Middle frontal gyrus (tissue), 1 donor: Measurements from ENCODE around the gene SARDH.
A peak's percentile ranks its signal among the peaks of the same experiment; 100 is the strongest.

ENCODE experiments used
- DNase-seq: peaks from one replicate; pipeline ENCODE4 v3.0.0-alpha.2; 2015; ENCODE audit warnings: low spot score; ENCODE audit errors: extremely low spot score

SARDH gene, protein sequence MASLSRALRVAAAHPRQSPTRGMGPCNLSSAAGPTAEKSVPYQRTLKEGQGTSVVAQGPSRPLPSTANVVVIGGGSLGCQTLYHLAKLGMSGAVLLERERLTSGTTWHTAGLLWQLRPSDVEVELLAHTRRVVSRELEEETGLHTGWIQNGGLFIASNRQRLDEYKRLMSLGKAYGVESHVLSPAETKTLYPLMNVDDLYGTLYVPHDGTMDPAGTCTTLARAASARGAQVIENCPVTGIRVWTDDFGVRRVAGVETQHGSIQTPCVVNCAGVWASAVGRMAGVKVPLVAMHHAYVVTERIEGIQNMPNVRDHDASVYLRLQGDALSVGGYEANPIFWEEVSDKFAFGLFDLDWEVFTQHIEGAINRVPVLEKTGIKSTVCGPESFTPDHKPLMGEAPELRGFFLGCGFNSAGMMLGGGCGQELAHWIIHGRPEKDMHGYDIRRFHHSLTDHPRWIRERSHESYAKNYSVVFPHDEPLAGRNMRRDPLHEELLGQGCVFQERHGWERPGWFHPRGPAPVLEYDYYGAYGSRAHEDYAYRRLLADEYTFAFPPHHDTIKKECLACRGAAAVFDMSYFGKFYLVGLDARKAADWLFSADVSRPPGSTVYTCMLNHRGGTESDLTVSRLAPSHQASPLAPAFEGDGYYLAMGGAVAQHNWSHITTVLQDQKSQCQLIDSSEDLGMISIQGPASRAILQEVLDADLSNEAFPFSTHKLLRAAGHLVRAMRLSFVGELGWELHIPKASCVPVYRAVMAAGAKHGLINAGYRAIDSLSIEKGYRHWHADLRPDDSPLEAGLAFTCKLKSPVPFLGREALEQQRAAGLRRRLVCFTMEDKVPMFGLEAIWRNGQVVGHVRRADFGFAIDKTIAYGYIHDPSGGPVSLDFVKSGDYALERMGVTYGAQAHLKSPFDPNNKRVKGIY

DNA sequence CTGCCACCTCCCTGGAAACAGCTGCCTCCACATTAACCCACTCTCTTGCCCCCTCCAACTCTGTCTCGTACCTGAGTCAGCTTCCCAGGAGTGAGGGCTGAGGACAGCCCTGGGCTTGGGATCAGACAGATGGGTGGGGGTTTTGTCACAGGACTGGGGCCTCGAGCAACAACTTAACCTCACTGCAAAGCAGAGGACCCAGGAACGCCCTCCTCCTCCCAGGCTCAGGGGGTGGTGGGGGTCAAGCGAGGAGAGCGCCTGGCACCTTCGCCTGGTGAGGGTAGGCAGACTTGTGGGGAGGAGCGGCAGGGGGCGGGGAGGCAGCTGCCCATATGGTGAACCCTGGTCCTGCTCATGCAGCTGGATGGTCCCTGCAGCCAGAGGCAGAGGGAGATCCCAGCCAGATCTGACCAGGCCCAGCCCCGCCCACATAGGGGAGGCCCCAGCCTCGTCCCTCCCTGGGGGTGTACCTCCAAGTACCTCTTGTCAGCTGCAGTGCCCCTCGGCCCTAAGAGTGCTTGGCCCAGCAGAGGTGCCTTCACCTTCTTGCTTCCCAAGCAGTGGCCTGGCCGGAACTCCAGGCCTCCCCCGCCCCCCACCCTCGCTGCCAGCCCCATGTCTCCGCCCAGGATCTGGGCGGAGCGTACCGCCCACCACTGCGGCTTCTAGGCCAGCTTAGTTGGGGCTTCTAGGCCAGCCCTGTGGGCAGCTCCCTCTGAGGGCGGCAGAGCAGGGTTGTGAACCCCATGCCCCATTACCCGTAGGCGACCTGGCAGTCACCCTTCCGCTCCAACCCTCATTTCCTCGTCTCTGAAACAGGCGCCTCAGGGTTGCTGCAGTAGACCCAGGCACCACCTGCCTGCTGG, at the start of gene SARDH:
Gene SARDH (minus strand): TSS at position 579 of the 866 bp plus-strand sequence. CDS start 4,179 bp downstream, outside the sequence.
- DNase-seq, result no peak

DNA sequence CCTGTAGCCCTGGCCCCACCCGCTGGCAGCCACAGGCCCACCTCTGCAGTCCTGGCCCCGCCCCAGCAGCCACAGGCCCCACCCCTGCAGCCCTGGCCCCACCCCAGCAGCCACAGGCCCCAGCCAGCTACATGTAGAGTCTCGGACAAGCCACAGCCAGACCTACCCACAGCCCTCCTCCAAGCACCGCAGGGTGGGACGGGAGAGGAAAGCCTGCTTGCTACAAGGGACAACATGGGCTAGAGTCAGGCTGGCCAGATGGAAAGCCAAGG, 49.5 kb upstream of the SARDH start:
- DNase-seq, result no peak

DNA sequence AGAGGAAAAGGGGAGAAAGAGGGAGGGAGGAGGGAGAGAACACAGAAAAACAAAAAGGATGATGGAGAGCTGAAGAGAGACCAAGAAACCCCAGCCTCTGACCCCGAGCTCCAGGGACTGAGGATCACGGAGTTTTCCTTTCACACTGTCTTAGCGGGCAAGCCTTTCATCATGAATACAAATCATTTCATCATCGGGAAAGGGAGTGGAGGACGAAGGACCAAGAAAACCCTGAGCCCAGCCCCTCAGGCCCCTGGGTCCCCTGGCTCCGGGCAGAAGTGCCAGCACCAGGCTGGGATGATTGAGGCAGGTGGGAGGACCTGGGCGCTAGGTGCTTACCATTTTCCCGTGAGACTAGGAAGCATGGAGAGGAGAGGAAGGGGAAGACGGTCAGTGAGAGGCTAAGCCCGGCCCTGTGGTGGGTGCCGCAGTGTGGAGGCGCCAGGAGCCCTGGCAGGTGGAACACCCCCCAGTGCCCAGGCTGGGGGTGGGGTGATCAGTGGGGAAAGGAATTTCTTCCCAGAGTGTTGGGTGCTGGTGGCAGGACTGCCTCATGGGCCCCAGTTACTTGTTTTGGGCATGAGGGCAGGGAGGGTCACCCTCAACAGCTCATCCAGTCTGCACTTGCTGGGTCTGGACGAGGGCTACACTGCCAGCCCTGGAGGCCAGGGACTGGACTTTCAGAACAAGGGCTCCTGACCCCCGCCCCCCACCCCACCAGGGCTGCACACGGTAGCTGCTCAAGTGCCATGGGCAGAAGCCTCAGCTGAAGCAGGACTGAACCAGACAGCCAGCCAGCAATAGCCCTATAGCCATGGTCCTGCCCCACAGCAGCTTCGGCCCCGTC, 49.0 kb upstream of the SARDH start:
- no peak for DNase-seq

DNA sequence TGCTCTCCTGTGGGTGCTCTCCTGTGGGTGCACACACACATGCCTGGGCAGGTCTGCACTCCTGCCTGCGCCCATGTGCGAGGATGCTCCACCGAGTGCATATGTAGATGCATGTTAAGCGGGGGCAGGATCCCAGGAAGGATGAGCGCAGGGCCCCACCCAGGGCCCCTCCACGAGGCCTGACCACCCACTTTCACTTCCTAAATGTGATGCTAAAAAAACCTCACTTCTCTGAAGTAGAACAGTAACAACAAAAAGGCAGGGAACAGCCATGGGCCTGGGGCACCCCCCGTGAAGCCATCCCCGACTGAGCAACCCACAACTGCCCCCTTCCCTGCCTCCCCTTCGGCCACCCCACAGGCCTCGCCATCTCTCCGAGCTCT, 48.2 kb upstream of the SARDH start:
- no peak for DNase-seq

DNA sequence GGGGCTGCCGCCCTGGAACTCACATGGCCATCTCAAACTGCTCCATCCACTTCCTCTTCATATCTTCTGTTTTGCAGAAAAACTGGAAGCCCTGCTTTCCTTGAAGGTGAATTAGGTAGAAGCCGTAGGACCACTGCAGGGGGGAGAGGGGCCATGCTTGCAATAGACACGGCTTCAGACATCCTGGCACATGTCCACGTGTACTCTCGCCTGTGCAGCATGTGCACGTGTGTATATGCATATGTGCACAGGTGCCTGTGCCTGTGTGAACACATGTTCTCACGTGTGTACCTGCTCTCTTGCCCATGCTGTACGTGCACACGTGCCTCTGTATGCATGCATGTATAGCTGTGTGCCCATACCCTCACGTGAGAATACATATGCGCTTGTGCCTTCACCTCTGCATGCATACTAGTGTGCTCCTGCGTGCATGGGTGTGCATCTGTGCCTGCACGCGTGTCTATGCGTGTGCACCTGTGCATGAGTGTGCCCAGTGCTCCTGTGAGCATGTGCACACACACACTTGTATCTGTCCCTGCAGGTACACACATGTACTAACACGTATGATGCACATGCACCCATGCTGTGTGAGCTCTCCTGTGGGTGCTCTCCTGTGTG, 47.7 kb upstream of the SARDH start:
- DNase-seq, result no peak

DNA sequence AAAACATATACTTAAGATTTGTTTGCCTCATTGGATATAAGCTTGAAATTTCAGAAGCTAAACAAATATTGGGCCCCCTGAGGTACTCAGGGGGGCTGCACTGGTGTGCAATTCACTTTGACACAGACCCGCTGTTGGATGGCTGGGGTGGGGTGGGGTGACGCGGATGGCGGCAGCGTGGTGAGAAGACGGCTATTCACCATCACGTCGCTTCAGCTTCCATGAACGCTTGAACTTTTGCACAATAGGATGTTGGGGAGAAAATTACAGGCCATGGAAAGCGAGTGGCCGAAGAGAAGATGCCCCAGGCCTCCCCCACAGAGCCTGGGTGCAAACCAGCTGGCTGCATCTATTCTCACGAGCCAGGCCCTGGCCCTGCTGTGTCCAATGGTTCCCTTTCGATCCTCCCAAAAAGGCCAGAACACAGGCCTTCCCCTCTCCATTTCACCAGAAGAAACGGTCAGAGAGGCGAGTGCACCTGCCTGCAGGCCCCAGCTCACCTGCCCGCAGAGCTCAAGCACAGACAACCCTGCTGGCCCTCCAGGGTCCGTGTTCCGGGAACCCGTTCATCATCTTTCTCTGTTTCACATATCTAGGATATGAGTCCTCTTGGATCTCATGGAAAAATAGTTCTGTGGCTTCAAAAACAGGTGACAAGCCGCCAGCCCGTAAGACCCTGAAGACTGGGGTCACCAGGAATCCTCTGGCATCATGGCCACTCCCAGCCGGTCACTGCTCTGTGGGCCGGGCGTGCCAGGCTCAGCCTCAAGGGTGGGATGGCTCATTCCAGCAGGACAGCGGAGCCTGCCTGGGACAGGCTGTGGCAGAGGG, 46.8 kb upstream of the SARDH start:
- DNase-seq, result no peak

DNA sequence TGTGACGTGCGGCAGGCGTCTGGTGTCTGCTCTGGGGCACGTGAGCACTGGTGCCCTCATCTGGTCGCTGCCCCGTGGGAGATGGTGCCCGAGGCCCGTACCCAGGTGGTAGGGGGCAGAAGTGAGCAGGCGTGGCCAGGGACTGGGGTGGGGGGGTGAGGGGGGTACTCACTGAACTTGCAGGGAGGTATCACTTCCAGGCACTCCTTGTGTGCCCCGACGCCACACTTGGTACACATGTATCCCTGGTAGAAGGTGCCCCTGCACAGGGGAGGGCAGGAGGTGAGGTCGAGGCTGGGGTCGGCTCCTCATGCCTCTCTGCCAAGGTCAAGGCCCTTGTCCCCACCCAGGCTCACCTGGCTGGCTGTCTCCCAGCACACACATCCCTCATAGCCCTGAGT, 45.2 kb upstream of the SARDH start:
- no peak for DNase-seq

DNA sequence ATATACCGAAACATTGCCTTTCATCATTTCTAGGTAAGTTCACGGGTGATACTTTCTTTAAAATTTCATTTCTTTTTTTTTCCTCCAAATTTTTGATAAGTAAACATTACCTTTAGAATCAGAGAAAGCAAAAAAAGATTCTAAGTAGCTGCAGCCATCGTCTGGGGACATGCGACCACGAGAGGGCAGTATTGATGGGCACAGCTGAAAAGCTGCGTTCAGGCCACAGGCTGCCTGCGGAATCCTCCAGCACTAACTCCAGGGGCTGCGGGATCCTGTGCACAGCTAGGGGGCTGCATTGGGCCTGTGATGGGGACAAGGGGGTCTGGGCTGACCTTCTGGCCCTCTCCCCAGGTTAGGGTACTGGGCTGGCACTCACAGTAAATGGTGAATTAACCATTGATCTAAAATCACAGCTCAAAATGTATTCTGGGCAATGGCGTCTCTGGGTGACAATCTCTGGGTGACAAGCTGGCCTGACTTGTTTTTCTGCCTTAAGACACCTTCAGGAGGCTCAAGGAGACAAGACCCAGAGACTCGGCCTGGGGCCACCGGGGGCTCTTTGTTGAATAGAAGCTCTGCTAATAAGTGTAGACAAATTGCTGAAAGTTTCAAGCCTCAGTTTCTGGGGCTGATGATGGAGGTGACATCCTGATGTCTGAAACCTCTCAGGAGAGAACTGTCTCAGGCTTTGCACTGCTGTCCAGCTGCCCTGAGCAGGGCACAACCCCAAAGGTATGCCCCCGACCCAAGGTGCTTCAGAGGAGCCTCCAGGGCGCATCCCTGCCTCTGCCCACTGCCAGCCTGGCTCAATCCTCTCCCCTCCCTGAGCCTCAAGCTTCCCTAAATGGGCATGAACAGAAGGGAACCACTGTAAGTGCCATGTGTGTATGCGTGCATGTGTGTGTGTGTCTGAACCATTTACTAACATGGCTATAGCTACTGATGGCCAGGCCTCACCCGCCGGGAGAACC, 44.3 kb upstream of the SARDH start:
- peak; percentile 40 for DNase-seq

DNA sequence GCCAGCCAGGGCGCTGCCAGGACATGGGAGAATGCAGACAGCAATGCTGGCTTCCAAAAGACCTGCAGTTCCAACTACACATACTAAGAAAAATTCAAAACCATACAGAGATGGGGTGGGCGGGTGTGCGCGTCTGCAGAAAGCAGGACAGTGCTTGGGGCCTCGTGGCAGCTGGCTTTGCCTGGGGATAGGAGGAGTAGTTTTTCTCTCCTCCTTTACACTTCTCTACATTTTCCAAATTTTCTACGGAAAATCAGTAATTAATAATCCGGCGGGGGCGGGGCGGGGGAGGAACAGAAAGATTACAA, 43.6 kb upstream of the SARDH start:
- no peak for DNase-seq

DNA sequence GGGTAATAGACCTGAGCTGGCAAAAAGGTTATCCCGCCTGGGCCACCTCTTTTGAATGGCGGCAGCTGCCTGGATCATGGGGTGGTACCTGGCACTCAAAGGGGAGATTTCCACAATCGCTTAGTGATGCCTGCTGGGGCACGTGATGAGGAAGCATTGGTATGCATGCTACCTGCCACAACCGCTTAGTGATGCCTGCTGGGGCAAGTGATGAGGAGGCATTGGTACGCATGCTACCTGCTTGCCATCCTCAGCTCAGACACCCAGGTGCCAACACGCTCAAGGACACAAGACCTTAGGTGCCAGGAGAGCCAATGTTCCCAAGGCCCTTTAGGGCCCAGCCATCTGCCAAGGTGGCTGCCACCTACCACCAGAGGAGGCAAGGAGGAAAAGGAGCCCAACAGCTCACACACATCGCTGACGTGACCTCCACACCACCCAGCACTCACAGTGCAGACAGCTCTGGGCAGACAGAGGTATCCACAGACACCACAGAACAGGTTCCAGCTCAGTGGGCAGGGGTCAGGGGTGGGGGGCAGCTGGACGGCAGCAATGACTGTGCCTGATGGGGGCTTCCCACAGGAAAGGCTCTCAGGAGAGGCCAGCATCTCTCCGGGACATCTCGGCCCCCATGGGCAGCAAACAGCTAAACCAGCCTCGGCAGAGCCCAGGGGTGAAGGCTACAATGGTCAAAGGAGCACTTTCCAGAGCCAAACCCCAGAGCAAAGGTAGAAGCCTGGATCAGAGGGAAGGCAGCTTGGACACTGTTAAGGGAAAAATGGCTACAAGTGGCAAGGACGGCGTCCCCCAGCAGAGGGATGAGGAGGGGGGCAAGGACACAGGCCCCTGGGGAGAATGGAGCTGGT, 43.0 kb upstream of the SARDH start:
- DNase-seq, result no peak

DNA sequence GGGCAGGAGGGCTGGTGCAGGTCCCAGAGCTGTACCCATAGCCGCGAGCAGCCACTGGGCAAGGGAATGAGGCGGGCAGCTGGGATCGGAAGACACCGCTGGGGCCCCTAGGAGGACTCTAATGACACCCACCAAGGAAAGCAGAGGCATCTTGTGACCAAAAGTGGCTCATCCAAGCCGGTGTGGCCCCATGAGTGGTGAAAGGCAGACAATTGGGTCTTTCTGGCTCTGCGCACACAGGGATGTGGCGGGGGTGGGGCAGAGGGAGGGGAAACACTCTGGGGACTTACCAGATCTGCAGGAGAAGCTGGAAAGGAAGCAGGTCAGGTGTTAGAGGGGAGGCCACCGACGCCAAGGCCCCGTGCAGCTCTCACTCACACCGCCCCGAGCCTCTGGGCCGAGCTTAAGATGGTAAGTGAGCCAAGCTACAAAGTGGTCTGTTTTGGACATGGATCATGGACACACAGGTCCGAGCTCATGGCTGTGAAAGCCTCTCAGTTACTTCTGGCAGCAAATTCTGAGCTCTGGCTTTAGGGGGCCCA, 42.3 kb upstream of the SARDH start:
- DNase-seq, result no peak

DNA sequence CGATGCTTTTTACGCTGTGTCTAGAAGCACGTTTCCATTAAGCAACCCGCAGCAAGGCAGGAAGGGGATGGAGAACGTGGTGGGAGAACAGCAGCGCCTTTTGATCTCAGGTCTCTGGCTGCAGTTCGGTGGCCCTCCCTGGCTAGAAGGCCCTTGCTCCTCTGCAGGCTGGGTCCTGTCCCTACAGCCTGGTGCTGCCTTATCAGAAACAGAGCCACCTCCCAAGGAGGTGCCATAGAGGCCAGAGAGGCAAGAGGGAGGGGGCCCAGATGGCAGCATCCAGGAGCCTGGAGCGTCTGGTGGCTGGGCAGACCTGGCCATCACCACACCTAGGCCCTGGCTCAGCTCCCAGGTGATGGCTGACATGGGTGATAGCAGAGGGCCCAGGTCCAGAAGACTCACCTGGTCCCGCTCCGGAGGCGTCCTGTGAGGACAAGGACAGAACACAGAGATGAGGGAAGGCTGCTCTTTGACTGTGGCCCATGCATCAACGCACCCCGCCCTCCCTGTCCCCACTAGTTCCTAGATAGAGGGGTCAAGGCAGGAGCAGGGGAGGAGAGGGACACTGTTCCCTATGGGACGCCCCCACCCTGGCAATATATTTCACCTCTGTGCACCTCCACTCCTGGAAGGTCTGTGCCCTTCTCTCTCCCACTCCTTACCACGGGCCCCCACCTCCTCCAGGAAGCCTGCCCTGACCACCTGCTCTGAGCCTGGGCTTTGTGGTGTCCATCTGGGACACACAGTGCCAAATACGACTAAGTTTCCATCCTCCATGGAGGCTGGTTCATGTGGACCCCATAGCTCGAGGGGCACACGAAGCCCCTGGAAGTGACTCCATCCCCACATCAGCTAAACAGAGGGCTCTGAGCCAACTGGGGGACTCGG, 41.6 kb upstream of the SARDH start:
- no peak for DNase-seq

DNA sequence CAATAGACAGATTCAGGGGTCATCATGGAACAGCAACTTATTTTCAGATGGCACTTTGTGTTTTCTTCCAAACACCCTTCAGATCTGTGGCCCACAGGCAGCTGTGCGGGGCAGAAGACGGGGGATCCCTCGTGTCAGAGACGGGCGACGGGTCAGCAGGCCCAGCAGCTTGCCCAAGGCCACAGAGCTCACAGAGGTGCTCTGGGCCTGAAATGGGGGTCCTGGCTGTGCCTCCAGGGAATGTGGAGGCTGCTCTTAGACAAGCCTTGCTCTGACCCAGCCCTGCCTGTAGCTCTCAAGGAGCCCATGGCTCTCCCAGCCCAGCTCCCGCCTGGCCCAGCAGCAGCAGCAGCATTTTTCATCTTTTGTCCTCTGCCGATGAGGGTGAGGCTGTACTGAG, 40.9 kb upstream of the SARDH start:
- no peak for DNase-seq

DNA sequence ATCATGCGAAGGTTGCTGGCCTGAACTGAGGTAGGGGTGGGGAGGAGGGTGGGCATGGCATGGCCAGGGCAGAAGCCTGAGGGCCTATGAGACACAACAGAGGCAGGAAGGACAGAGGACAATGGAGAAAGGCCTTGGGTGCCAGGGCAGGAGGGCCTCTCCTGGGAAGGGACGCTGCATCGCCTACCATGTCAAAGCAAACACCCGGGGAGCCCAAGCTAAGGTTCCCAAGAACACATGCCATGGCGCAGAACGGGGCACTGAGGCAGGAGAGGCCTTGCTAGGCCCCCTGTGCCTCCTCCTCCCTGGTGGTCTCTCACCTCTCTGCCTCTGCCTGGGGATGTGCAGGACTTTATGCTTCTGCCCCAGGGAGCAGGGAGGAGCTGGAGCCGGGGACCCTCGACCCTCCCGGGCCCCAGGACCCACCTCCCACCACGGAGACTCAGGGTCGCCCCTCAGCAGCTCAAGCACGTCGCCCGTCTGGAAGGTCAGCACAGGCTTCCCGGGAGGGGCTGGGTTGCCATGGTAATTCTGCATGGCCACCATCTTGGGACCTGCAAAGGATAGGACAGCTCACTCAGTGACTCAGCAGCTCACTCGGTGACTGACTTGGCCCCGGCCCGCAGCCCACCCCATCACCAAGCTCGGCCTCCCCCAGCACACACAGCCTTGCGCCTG, 40.3 kb upstream of the SARDH start:
- DNase-seq, result no peak

DNA sequence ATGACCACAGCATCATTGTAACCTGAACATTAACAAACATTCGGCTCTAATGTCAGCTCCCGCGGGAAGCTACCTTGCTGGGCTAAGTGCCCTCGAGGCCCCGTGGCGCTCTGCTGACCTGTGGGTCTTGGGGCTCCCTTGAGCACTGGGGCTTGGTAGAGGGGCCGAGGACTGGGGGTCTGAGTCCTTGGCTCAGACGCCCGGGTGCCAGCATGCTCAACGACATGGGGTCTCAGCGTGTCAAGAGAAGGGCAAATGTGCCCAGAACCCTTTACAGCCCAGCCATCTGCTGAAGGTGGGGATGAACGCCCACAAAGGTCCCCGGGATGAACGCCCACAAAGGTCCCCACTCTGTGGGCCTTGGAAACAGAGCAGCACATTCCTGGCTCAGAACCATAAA, 39.7 kb upstream of the SARDH start:
- DNase-seq, result no peak
